Measurements from ENCODE around the gene PTCD1. TPM values are rescaled to one million over a fixed set of nuclear protein-coding genes. Genes with fewer than 3 reads are reported as not detected.

Gene PTCD1
- total and polyA plus RNA-seq, 2 of the 8 experiments (the other 6 are each of a cell fraction or from before 2014, with no cell fraction given) = 7.5 to 7.6 TPM

DNA sequence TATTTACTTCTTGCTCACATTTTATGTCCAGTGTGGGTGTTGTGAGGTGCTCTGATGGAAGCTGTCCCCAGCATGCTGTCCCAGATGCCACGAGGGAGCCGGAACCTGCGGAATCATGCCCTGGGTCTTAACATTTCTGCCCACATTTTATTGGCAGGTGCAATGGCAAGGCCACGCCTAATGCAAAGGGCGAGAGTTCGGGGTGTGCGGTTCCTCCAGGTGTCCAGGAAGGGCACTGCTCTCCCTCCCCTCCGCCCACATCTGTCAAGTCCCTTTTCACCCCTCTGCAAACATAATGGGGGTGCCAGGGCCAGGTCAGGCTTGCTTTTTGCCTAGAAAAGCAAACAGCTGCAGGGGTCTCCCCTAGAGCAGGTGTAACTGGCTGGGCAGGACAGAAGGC, 46.6 kb downstream of the PTCD1 start (continued):
- TF ChIP-seq, protein P1, sequence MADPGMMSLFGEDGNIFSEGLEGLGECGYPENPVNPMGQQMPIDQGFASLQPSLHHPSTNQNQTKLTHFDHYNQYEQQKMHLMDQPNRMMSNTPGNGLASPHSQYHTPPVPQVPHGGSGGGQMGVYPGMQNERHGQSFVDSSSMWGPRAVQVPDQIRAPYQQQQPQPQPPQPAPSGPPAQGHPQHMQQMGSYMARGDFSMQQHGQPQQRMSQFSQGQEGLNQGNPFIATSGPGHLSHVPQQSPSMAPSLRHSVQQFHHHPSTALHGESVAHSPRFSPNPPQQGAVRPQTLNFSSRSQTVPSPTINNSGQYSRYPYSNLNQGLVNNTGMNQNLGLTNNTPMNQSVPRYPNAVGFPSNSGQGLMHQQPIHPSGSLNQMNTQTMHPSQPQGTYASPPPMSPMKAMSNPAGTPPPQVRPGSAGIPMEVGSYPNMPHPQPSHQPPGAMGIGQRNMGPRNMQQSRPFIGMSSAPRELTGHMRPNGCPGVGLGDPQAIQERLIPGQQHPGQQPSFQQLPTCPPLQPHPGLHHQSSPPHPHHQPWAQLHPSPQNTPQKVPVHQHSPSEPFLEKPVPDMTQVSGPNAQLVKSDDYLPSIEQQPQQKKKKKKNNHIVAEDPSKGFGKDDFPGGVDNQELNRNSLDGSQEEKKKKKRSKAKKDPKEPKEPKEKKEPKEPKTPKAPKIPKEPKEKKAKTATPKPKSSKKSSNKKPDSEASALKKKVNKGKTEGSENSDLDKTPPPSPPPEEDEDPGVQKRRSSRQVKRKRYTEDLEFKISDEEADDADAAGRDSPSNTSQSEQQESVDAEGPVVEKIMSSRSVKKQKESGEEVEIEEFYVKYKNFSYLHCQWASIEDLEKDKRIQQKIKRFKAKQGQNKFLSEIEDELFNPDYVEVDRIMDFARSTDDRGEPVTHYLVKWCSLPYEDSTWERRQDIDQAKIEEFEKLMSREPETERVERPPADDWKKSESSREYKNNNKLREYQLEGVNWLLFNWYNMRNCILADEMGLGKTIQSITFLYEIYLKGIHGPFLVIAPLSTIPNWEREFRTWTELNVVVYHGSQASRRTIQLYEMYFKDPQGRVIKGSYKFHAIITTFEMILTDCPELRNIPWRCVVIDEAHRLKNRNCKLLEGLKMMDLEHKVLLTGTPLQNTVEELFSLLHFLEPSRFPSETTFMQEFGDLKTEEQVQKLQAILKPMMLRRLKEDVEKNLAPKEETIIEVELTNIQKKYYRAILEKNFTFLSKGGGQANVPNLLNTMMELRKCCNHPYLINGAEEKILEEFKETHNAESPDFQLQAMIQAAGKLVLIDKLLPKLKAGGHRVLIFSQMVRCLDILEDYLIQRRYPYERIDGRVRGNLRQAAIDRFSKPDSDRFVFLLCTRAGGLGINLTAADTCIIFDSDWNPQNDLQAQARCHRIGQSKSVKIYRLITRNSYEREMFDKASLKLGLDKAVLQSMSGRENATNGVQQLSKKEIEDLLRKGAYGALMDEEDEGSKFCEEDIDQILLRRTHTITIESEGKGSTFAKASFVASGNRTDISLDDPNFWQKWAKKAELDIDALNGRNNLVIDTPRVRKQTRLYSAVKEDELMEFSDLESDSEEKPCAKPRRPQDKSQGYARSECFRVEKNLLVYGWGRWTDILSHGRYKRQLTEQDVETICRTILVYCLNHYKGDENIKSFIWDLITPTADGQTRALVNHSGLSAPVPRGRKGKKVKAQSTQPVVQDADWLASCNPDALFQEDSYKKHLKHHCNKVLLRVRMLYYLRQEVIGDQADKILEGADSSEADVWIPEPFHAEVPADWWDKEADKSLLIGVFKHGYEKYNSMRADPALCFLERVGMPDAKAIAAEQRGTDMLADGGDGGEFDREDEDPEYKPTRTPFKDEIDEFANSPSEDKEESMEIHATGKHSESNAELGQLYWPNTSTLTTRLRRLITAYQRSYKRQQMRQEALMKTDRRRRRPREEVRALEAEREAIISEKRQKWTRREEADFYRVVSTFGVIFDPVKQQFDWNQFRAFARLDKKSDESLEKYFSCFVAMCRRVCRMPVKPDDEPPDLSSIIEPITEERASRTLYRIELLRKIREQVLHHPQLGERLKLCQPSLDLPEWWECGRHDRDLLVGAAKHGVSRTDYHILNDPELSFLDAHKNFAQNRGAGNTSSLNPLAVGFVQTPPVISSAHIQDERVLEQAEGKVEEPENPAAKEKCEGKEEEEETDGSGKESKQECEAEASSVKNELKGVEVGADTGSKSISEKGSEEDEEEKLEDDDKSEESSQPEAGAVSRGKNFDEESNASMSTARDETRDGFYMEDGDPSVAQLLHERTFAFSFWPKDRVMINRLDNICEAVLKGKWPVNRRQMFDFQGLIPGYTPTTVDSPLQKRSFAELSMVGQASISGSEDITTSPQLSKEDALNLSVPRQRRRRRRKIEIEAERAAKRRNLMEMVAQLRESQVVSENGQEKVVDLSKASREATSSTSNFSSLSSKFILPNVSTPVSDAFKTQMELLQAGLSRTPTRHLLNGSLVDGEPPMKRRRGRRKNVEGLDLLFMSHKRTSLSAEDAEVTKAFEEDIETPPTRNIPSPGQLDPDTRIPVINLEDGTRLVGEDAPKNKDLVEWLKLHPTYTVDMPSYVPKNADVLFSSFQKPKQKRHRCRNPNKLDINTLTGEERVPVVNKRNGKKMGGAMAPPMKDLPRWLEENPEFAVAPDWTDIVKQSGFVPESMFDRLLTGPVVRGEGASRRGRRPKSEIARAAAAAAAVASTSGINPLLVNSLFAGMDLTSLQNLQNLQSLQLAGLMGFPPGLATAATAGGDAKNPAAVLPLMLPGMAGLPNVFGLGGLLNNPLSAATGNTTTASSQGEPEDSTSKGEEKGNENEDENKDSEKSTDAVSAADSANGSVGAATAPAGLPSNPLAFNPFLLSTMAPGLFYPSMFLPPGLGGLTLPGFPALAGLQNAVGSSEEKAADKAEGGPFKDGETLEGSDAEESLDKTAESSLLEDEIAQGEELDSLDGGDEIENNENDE (IDR thresholded peaks at IDR 0.05; ENCODE audit: insufficient replicate concordance, low read length) = no peak
- TF ChIP-seq BRCA1 (IDR thresholded peaks at IDR 0.05; ENCODE audit: low read depth, low read length) (no peak), CEBPB (IDR thresholded peaks at IDR 0.05; ENCODE audit: low read depth, low read length) (no peak), SP4 (IDR thresholded peaks at IDR 0.05; ENCODE audit: low read length) (no peak), SUZ12 (IDR thresholded peaks at IDR 0.05; ENCODE audit: low read length) (no peak), JUN (IDR thresholded peaks at IDR 0.05; ENCODE audit: low read depth, low read length) (no peak), TBP (IDR thresholded peaks at IDR 0.05; ENCODE audit: low read depth, low read length) (no peak), HDAC6 (IDR thresholded peaks at IDR 0.05; ENCODE audit: low read depth, low read length) (no peak), PHF8 (conservative IDR thresholded peaks at IDR 0.05; ENCODE audit: low read depth, low read length) (no peak), EZH2 (IDR thresholded peaks at IDR 0.05; ENCODE audit: low read depth, low read length, severe bottlenecking) (no peak)
- TF ChIP-seq, protein P2, sequence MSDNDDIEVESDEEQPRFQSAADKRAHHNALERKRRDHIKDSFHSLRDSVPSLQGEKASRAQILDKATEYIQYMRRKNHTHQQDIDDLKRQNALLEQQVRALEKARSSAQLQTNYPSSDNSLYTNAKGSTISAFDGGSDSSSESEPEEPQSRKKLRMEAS (IDR thresholded peaks at IDR 0.05) = no peak
- TF ChIP-seq, protein P3, sequence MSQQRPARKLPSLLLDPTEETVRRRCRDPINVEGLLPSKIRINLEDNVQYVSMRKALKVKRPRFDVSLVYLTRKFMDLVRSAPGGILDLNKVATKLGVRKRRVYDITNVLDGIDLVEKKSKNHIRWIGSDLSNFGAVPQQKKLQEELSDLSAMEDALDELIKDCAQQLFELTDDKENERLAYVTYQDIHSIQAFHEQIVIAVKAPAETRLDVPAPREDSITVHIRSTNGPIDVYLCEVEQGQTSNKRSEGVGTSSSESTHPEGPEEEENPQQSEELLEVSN (IDR thresholded peaks at IDR 0.05) = no peak
